ENCODE measurements around the gene C2CD4A. TPM values are rescaled to one million over a fixed set of nuclear protein-coding genes. Genes with fewer than 3 reads are reported as not detected.

The C2CD4A gene
- total RNA-seq, 4 donors from 2014 or later: 0.18 to 1.8 (median 0.19) TPM

GRCh38 chr15:62075595-62076277, 9.0 kb downstream of the C2CD4A start:
- Histone ChIP-seq H3K27me3 (peaks cover 0 to 17% (median 0%) of the 10 kb centered on the region in 4 donors), H3K4me1 (peaks cover 0 to 13% (median 0%) of the 10 kb centered on the region in 3 donors), H3K4me3 (no peak overlapping the region), H3K27ac (no peak overlapping the region), H3K36me3 (no peaks in the 10 kb centered on the region), H3K9me3 (no peaks in the 10 kb centered on the region)
- WGBS, 2 donors: 53 to 57% methylated on average over 9 of the region's 9 CpGs
- no peak for TF ChIP-seq POLR2A (IDR thresholded peaks at IDR 0.05)
- TF ChIP-seq CTCF (IDR thresholded peaks at IDR 0.05): no peak
- intact Hi-C loops (cut with DNase I): no loop called here
- DNase-seq: no peak

GRCh38 chr15:62079594-62079993, 12.8 kb downstream of the C2CD4A start:
- Histone ChIP-seq H3K27ac (no peak overlapping the region), H3K27me3 (peaks cover 0 to 3% (median 0%) of the 10 kb centered on the region in 4 donors), H3K4me3 (no peak overlapping the region), H3K9me3 (peaks cover 0 to 4% (median 0%) of the 10 kb centered on the region in 3 donors), H3K36me3 (no peaks in the 10 kb centered on the region), H3K4me1 (peaks cover 0 to 13% (median 0%) of the 10 kb centered on the region in 3 donors)
- intact Hi-C loops (cut with DNase I): no loop called here
- DNase-seq: no peak
- TF ChIP-seq CTCF (IDR thresholded peaks at IDR 0.05): no peak
- no peak for TF ChIP-seq POLR2A (IDR thresholded peaks at IDR 0.05)
- WGBS, 2 donors: 70 to 83% methylated on average over 4 of the region's 4 CpGs

- intact Hi-C loops (cut with DNase I): no loop called here
- no peak overlapping the region for H3K4me3 ChIP-seq
- no peak for DNase-seq
- peaks cover 0 to 10% (median 7%) of the 10 kb centered on the region in 3 donors for H3K4me1 ChIP-seq
- H3K27ac ChIP-seq: no peak overlapping the region
- H3K27me3 ChIP-seq: peaks cover 0 to 3% (median 0%) of the 10 kb centered on the region in 4 donors
- WGBS, 2 donors: 82 to 84% methylated on average over 8 to 9 of the region's 9 CpGs
- TF ChIP-seq POLR2A (IDR thresholded peaks at IDR 0.05): no peak
- no peak for TF ChIP-seq CTCF (IDR thresholded peaks at IDR 0.05)
- peaks cover 0 to 4% (median 0%) of the 10 kb centered on the region in 3 donors for H3K9me3 ChIP-seq
- H3K36me3 ChIP-seq: no peaks in the 10 kb centered on the region
Observed at GRCh38 chr15:62083194-62084154, 16.7 kb downstream of the C2CD4A start.

- Histone ChIP-seq H3K36me3 (no peaks in the 10 kb centered on the region), H3K9me3 (peaks cover 0 to 4% (median 0%) of the 10 kb centered on the region in 3 donors), H3K4me1 (peaks cover 0 to 10% (median 7%) of the 10 kb centered on the region in 3 donors), H3K27me3 (no peaks in the 10 kb centered on the region), H3K4me3 (no peak overlapping the region), H3K27ac (no peak overlapping the region)
- TF ChIP-seq POLR2A (IDR thresholded peaks at IDR 0.05) (no peak), CTCF (IDR thresholded peaks at IDR 0.05) (no peak)
- 54 to 55% methylated on average over 4 of the region's 4 CpGs for WGBS, 2 donors
- intact Hi-C loops (cut with DNase I): no loop called here
- no peak for DNase-seq
Observed at GRCh38 chr15:62085740-62086139, 19.0 kb downstream of the C2CD4A start.

Measured in esophagus squamous epithelium (tissue), 5 donors.